Measurements from ENCODE around the gene PTTG1.

The PTTG1 gene

DNA sequence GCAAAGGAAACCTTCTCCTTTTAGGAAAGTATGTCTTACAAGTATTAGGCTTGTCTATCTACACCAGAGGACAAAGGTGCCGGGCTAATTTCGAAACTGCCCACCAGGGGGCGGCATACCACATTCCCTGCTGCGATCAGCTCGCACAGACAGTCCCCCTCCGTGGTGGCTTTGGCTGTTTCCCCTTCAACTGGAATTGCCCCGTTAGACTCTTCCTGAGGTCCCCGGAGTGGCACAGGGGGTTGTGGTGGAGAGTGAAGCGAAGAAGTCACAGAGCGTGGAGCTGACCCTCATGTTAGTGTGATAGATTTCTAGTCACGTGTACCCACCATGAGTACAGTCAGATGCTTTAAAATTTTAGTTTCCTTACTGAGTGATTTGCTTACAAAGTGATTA lies 17.5 kb downstream of the PTTG1 start:
- Histone ChIP-seq H3K4me2 (peak overlapping the region; percentile 88), H3K4me3 (IDR thresholded peaks at IDR 0.05; ENCODE audit: insufficient read depth, low read depth, low read length) (no peak overlapping the region), H4K20me1 (ENCODE audit: insufficient read depth) (no peaks in the 10 kb centered on the region), H3K27me3 (ENCODE audit: insufficient read depth, low read depth) (no peaks in the 10 kb centered on the region), H3K79me2 (ENCODE audit: insufficient read depth, low read depth) (no peaks in the 10 kb centered on the region), H3K27ac (peak overlapping the region; percentile 37; the same call in 1 of the 2 replicates), H3K36me3 (ENCODE audit: insufficient read depth) (no peaks in the 10 kb centered on the region), H3K4me1 (ENCODE audit: low read depth, poor library complexity, severe bottlenecking) (peaks cover 29% of the 10 kb centered on the region), H2AFZ (ENCODE audit: low read depth) (peak overlapping the region; percentile 77), H3K9ac (peak overlapping the region; percentile 55; the same call in 1 of the 2 replicates)
- TF ChIP-seq, protein P1, sequence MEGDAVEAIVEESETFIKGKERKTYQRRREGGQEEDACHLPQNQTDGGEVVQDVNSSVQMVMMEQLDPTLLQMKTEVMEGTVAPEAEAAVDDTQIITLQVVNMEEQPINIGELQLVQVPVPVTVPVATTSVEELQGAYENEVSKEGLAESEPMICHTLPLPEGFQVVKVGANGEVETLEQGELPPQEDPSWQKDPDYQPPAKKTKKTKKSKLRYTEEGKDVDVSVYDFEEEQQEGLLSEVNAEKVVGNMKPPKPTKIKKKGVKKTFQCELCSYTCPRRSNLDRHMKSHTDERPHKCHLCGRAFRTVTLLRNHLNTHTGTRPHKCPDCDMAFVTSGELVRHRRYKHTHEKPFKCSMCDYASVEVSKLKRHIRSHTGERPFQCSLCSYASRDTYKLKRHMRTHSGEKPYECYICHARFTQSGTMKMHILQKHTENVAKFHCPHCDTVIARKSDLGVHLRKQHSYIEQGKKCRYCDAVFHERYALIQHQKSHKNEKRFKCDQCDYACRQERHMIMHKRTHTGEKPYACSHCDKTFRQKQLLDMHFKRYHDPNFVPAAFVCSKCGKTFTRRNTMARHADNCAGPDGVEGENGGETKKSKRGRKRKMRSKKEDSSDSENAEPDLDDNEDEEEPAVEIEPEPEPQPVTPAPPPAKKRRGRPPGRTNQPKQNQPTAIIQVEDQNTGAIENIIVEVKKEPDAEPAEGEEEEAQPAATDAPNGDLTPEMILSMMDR (conservative IDR thresholded peaks at IDR 0.05; ENCODE audit: low read depth, low read length): peak; percentile 84

DNA sequence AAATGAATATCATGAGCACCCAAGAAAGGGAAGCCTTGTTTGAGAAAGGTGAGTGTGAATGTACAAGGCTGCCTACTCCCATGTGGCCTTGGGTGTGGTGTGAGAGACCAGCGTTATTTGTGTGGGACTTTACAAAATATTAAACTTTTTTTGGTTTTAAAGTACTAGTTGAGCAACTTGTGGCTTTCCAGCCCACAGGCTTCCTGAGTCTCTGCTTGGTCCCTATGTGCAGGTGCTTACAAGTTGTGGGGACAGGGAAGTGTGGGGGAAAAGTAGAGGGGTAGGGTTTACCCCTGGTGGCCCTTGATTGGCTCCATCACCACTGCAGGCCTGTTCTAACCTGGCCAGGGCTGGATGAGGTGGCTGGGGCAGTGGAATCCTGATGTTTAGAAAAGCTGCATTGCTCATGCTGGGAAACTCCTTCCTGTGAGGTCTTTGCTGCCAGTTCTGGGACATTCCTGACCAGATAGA lies 19.7 kb downstream of the PTTG1 start:
- H3K36me3 ChIP-seq (ENCODE audit: insufficient read depth): no peaks in the 10 kb centered on the region
- H3K4me2 ChIP-seq: no peak overlapping the region
- no peaks in the 10 kb centered on the region for H3K27me3 ChIP-seq (ENCODE audit: insufficient read depth, low read depth)
- TF ChIP-seq, protein P1 (conservative IDR thresholded peaks at IDR 0.05; ENCODE audit: low read depth, low read length): no peak
- no peaks in the 10 kb centered on the region for H4K20me1 ChIP-seq (ENCODE audit: insufficient read depth)
- H3K27ac ChIP-seq: no peak overlapping the region
- peaks cover 29% of the 10 kb centered on the region for H3K4me1 ChIP-seq (ENCODE audit: low read depth, poor library complexity, severe bottlenecking)
- no peak overlapping the region; the same call in 1 of the 2 replicates for H2AFZ ChIP-seq (ENCODE audit: low read depth)
- H3K4me3 ChIP-seq (IDR thresholded peaks at IDR 0.05; ENCODE audit: insufficient read depth, low read depth, low read length): no peak overlapping the region
- no peaks in the 10 kb centered on the region for H3K79me2 ChIP-seq (ENCODE audit: insufficient read depth, low read depth)
- no peak overlapping the region for H3K9ac ChIP-seq

DNA sequence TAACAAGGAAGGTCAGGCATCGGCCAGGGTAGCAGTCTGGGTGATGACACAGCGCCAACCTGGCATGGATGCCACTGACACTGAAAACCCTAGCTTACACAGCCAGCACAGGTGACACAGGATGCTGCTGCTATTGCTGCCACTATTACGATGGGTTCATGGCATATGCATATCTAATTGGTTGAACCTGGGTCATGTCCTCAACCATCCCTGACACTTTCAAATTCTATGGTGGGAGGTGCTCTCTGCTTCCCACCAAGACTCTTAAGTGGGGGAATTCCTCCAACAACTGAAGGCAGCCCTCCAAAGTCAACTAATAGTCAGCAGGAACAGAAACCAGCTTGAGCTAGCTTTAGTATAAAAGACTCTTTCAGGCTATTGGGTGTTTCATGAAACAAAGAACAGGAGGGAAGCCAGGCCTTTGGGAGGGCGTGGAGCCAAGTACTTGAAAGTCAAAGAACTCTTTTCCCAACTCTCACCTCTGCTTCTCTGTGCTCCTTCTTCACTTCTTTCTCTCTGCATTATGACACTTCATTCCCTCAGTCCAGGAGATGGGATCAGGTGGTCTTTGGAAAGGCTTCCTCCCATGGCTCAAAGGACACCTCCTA lies 21.3 kb downstream of the PTTG1 start:
- TF ChIP-seq, protein P1 (conservative IDR thresholded peaks at IDR 0.05; ENCODE audit: low read depth, low read length): no peak
- Histone ChIP-seq H3K4me2 (no peak overlapping the region), H3K79me2 (ENCODE audit: insufficient read depth, low read depth) (no peaks in the 10 kb centered on the region), H3K9ac (no peak overlapping the region), H3K36me3 (ENCODE audit: insufficient read depth) (no peaks in the 10 kb centered on the region), H2AFZ (ENCODE audit: low read depth) (no peak overlapping the region), H3K27ac (no peak overlapping the region), H3K4me1 (ENCODE audit: low read depth, poor library complexity, severe bottlenecking) (peaks cover 29% of the 10 kb centered on the region), H3K27me3 (ENCODE audit: insufficient read depth, low read depth) (no peaks in the 10 kb centered on the region), H4K20me1 (ENCODE audit: insufficient read depth) (no peaks in the 10 kb centered on the region), H3K4me3 (IDR thresholded peaks at IDR 0.05; ENCODE audit: insufficient read depth, low read depth, low read length) (no peak overlapping the region)

DNA sequence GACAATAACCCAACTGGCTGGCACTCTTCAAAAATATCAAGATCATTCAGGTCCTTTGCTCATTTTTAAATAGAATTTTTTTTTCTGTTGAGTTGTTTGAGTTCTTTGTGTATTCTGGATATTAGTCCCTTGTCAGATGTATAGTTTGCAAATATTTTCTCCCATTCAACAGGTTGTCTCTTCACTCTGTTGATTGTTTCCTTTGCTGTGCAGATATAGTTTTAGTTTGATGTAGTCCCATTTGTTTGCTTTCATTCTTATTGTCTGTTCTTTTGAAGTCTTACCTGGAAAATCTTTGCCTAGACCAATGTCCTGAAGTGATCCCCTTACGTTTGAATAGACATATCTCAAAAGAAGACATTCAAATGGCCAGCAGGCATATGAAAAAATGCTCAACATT lies 22.8 kb downstream of the PTTG1 start:
- H3K4me3 ChIP-seq (IDR thresholded peaks at IDR 0.05; ENCODE audit: insufficient read depth, low read depth, low read length): no peak overlapping the region
- TF ChIP-seq, protein P1 (conservative IDR thresholded peaks at IDR 0.05; ENCODE audit: low read depth, low read length): no peak
- peaks cover 29% of the 10 kb centered on the region for H3K4me1 ChIP-seq (ENCODE audit: low read depth, poor library complexity, severe bottlenecking)
- H3K4me2 ChIP-seq: no peak overlapping the region
- H3K36me3 ChIP-seq (ENCODE audit: insufficient read depth): no peaks in the 10 kb centered on the region
- no peaks in the 10 kb centered on the region for H3K27me3 ChIP-seq (ENCODE audit: insufficient read depth, low read depth)
- no peaks in the 10 kb centered on the region for H4K20me1 ChIP-seq (ENCODE audit: insufficient read depth)
- H2AFZ ChIP-seq (ENCODE audit: low read depth): no peak overlapping the region
- no peak overlapping the region for H3K27ac ChIP-seq
- no peaks in the 10 kb centered on the region for H3K79me2 ChIP-seq (ENCODE audit: insufficient read depth, low read depth)
- H3K9ac ChIP-seq: no peak overlapping the region

All from KMS-11 (cell line).